Transverse colon (tissue), 4 donors: ENCODE measurements around the gene FBXO47. TPM values are rescaled to one million over a fixed set of nuclear protein-coding genes. Genes with fewer than 3 reads are reported as not detected.

Experiments used
- DNase-seq: peaks from one replicate; pipeline ENCODE4 v3.0.0-alpha.2; 2019
- H3K27ac ChIP-seq, 4 donors: fragments of 200-600 bp; sonication (generic); 2 replicates each; pipeline ENCODE4 v1.5.1; 2016 to 2018; ENCODE audit warnings: inconsistent platforms in 4 of 4
- H3K27me3 ChIP-seq: fragments of 200-600 bp; sonication (generic); 2 replicates; pipeline ENCODE4 v1.5.1; 2017; ENCODE audit warnings: inconsistent platforms
- H3K36me3 ChIP-seq, 4 donors: fragments of 200-600 bp; sonication (generic); 2 replicates each; pipeline ENCODE4 v1.5.1; 2017 to 2019; ENCODE audit warnings: inconsistent platforms in 4 of 4
- H3K4me1 ChIP-seq, 4 donors: fragments of 200-600 bp; sonication (generic); 2 replicates each; pipeline ENCODE4 v1.5.1; 2017 to 2020; ENCODE audit warnings: inconsistent platforms in 4 of 4
- H3K4me3 ChIP-seq, 4 donors: fragments of 200-600 bp; sonication (generic); 1 replicate in 1 of 4; 2 replicates in 3 of 4; pipeline versions ENCODE4 v1.5.1 to v1.6.1; 2017 to 2019; ENCODE audit warnings: inconsistent platforms in 4 of 4
- H3K9me3 ChIP-seq, 2 donors: fragments of 200-600 bp; sonication (generic); 2 replicates each; pipeline ENCODE4 v1.5.1; 2017 to 2019; ENCODE audit warnings: inconsistent platforms in 2 of 2
- CTCF ChIP-seq, 5 experiments: fragments of 200-600 bp in 3 of 5; fragments of 450-650 bp in 2 of 5; sonication (generic) in 3 of 5; IDR thresholded peaks; 1 replicate in 2 of 5; 2 replicates in 3 of 5; pipeline ENCODE4 v1.5.1; 2016 to 2017; ENCODE audit warnings: antibody characterized with exemption in 5 of 5, inconsistent platforms in 3 of 5, mild to moderate bottlenecking in 2 of 5, moderate library complexity in 1 of 5
- EP300 ChIP-seq: sonication (generic); formaldehyde crosslinking; IDR thresholded peaks from one replicate; pipeline ENCODE4 v1.6.1; 2017; ENCODE audit warnings: antibody characterized with exemption, low read depth
- POLR2A ChIP-seq: fragments of 450-650 bp; IDR thresholded peaks from one replicate; pipeline ENCODE4 v1.6.1; 2016; ENCODE audit warnings: antibody characterized with exemption, mild to moderate bottlenecking, moderate library complexity
- POLR2AphosphoS5 ChIP-seq, 3 donors: sonication (generic); formaldehyde crosslinking; IDR thresholded peaks; one replicate each; pipeline ENCODE4 v1.6.1; 2016; ENCODE audit warnings: antibody characterized with exemption in 3 of 3
- WGBS, 2 donors: methylation state at CpG; one replicate each; pipeline ENCODE4 v1.1.5; 2018; ENCODE audit warnings: low coverage in 1 of 2; 5-methylcytosine and 5-hydroxymethylcytosine counted together
- in situ Hi-C, 4 donors: fragments of 200-750 bp; cut with MboI; loops; one replicate each; pipeline versions ENCODE4 v1.15.0 to v1.15.1; 2017; ENCODE audit warnings: low sequenced_read_pairs in 3 of 4, low pct_ligation_motif_present in 1 of 4, low pct_unique_long_range_greater_than_20kb in 1 of 4
- intact Hi-C: fragments of 100-400 bp; cut with DNase I; formaldehyde crosslinking; loops from one replicate; pipeline ENCODE4 v1.15.1; 2023; ENCODE audit warnings: low total_unique reads
- total RNA-seq, 4 donors: library from RNA; depleted of rRNA; stranded (reverse); fragments of >200 nt; gene quantifications; one replicate each; pipeline ENCODE4 v1.1.0, GENCODE V29; 2016

The FBXO47 gene
- total RNA-seq, 4 donors from 2014 or later = not detected

- peak overlapping the region in 3 of 4 donors; percentile 12 to 38 (median 19) for H3K27ac ChIP-seq
Observed at GRCh38 chr17:38926293-38927070, 40.7 kb downstream of the FBXO47 start.

GRCh38 chr17:38925263-38925995 lies 41.8 kb downstream of the FBXO47 start, which contains the start of gene LASP1NB:
Gene LASP1NB, plus strand, starts transcription at chr17:38925614.
- no peaks in the 10 kb centered on the region for H3K36me3 ChIP-seq
- no peaks in the 10 kb centered on the region for H3K9me3 ChIP-seq
- H3K4me1 ChIP-seq = peaks cover 17 to 44% (median 20%) of the 10 kb centered on the region in 4 donors
- intact Hi-C loops = no loop called here
- in situ Hi-C loops = no loop called here
- H3K4me3 ChIP-seq = no peak within 1 kb of the TSS
- TF ChIP-seq POLR2A (no peak), EP300 (no peak), CTCF (IDR thresholded peaks at IDR 0.05) (no peak), POLR2AphosphoS5 (IDR thresholded peaks at IDR 0.05) (no peak)
- WGBS, 2 donors = 59 to 78% methylated on average over 9 to 14 of the region's 14 CpGs
- no peaks in the 10 kb centered on the region for H3K27me3 ChIP-seq
- no peak for DNase-seq
- H3K27ac ChIP-seq = peak within 1 kb of the TSS in 3 of 4 donors; percentile 12 to 38 (median 19)

More at GRCh38 chr17:38926293-38927070, 40.7 kb downstream of the FBXO47 start:
- intact Hi-C loops (no loop called here), in situ Hi-C loops (no loop called here)
- Histone ChIP-seq H3K9me3 (no peaks in the 10 kb centered on the region), H3K4me1 (peaks cover 12 to 33% (median 16%) of the 10 kb centered on the region in 4 donors), H3K27me3 (no peaks in the 10 kb centered on the region), H3K4me3 (no peak overlapping the region), H3K36me3 (no peaks in the 10 kb centered on the region)
- 58 to 61% methylated on average over 2 of the region's 2 CpGs for WGBS, 2 donors
- DNase-seq = no peak
- no peak for TF ChIP-seq POLR2AphosphoS5 (IDR thresholded peaks at IDR 0.05)
- TF ChIP-seq POLR2A = no peak
- TF ChIP-seq EP300 = no peak
- no peak for TF ChIP-seq CTCF (IDR thresholded peaks at IDR 0.05)

- Histone ChIP-seq H3K36me3 (peaks cover 0 to 26% (median 9%) of the 10 kb centered on the region in 4 donors), H3K4me1 (peaks cover 17 to 52% (median 21%) of the 10 kb centered on the region in 4 donors), H3K27ac (peak overlapping the region; percentile 9 to 75 (median 52)), H3K4me3 (no peak overlapping the region), H3K27me3 (no peaks in the 10 kb centered on the region), H3K9me3 (no peaks in the 10 kb centered on the region)
- in situ Hi-C loops (no loop called here), intact Hi-C loops (loop anchor here (2.0 kb wide), 1 partner anchor 50 kb away; no protein-coding TSS in a partner anchor)
- 78% methylated on average over 6 of the region's 6 CpGs; no CpG with 5 or more reads in 1 of the 2 donors for WGBS, 2 donors
- peak; percentile 68 for DNase-seq
- TF ChIP-seq CTCF (IDR thresholded peaks at IDR 0.05) (no peak), POLR2AphosphoS5 (IDR thresholded peaks at IDR 0.05) (no peak), POLR2A (no peak), EP300 (no peak)
Observed at GRCh38 chr17:38922538-38923297, 44.5 kb downstream of the FBXO47 start.
